HCT116 (cell line): ENCODE data around the gene UACA. TPM values are rescaled to one million over a fixed set of nuclear protein-coding genes. Genes with fewer than 3 reads are reported as not detected.

Experiments used
- ATAC-seq: fragments of 200-7000 bp; cut with Tn5 transposase; 2 replicates; pipeline ENCODE4 v1.9.1; 2020; ENCODE audit warnings: mild to moderate bottlenecking, moderate library complexity
- BruUV-seq: library from RNA; stranded (reverse); fragments of 400-500 nt; replicated peaks from 2 replicates; lab custom pipeline; 2021; lab: Mats Ljungman, UMichigan
- CTCF ChIA-PET: fragments of 300-600 bp; sonication (Branson Sonifier 250); formaldehyde crosslinking; loops from one replicate; lab custom pipeline; 2021; ENCODE audit warnings: antibody characterized with exemption; lab: Charles Lee
- POLR2A ChIA-PET: fragments of 300-600, 350-600 bp; sonication (Branson Sonifier 250); formaldehyde crosslinking; loops from one replicate; lab custom pipeline; 2021; ENCODE audit warnings: antibody characterized with exemption; lab: Charles Lee
- RAD21 ChIA-PET, 2 experiments: fragments of 300-600 bp; sonication (Branson Sonifier 250); formaldehyde crosslinking; loops; one replicate each; lab custom pipeline; 2023; ENCODE audit warnings: low total read pairs in 2 of 2; ENCODE audit not compliant: uncharacterized antibody in 2 of 2, unreplicated experiment in 2 of 2, low non-redundant PET in 1 of 2; lab: Charles Lee
- DNase-seq: peaks from one replicate; pipeline ENCODE4 v3.0.0-alpha.2; 2010; ENCODE audit warnings: low read depth, low spot score
- H2AFZ ChIP-seq: fragments of 200-600 bp; shearing (Covaris generic), sonication (generic); 2 replicates; pipeline ENCODE4 v1.6.1; 2017; ENCODE audit warnings: low read depth, mixed run types, mixed read lengths, antibody characterized with exemption, low read length; ENCODE audit not compliant: poor library complexity, severe bottlenecking
- H3K27ac ChIP-seq: 2 replicates; pipeline ENCODE4 v1.5.1; 2012; ENCODE audit warnings: low read depth, low read length
- H3K27me3 ChIP-seq: fragments of 200-600 bp; sonication (generic); 2 replicates; pipeline ENCODE4 v1.6.1; 2016; ENCODE audit warnings: mixed run types, low read length, mixed read lengths; ENCODE audit not compliant: insufficient read depth
- H3K36me3 ChIP-seq, 2 experiments: fragments of 200-500 bp in 1 of 2; fragments of 200-600 bp in 1 of 2; sonication (Bioruptor generic) in 1 of 2; sonication (generic) in 1 of 2; 2 replicates each; pipeline versions ENCODE4 v1.5.1 to v1.6.1; 2014 to 2016; ENCODE audit warnings: low read length in 2 of 2, inconsistent platforms in 1 of 2, mixed read lengths in 1 of 2, mixed run types in 1 of 2; ENCODE audit not compliant: insufficient read depth in 2 of 2, control insufficient read depth in 1 of 2
- H3K4me1 ChIP-seq, 2 experiments: fragments of 200-600 bp in 1 of 2; sonication (generic) in 1 of 2; 2 replicates each; pipeline versions ENCODE4 v1.5.1 to v1.6.1; 2012 to 2017; ENCODE audit warnings: low read length in 2 of 2, inconsistent platforms in 1 of 2, mild to moderate bottlenecking in 1 of 2, mixed read lengths in 1 of 2, mixed run types in 1 of 2, moderate library complexity in 1 of 2; ENCODE audit not compliant: insufficient read depth in 2 of 2, control insufficient read depth in 1 of 2
- H3K4me2 ChIP-seq: fragments of 200-600 bp; sonication (generic); 2 replicates; pipeline ENCODE4 v1.6.1; 2017; ENCODE audit warnings: mixed run types, low read length, mixed read lengths
- H3K4me3 ChIP-seq, 2 experiments: fragments of 200-600 bp in 1 of 2; sonication (generic) in 1 of 2; replicated peaks in 1 of 2; 2 replicates each; pipeline ENCODE4 v1.5.1; 2011 to 2016; ENCODE audit warnings: low read length in 2 of 2, control low read depth in 1 of 2, low read depth in 1 of 2, mild to moderate bottlenecking in 1 of 2, mixed read lengths in 1 of 2, mixed run types in 1 of 2
- H3K79me2 ChIP-seq: fragments of 200-600 bp; sonication (generic); 2 replicates; pipeline ENCODE4 v1.6.1; 2017; ENCODE audit warnings: mild to moderate bottlenecking, mixed run types, low read length, moderate library complexity, mixed read lengths; ENCODE audit not compliant: insufficient read depth
- H3K9ac ChIP-seq: fragments of 200-600 bp; sonication (generic); 2 replicates; pipeline ENCODE4 v1.6.1; 2016; ENCODE audit warnings: low read length, mixed read lengths
- H3K9me2 ChIP-seq: fragments of 200-600 bp; sonication (generic), shearing (Covaris generic); 2 replicates; pipeline ENCODE4 v1.6.1; 2017; ENCODE audit warnings: mixed run types, mild to moderate bottlenecking, moderate library complexity; ENCODE audit not compliant: insufficient read depth
- H3K9me3 ChIP-seq, 2 experiments: fragments of 200-500 bp in 1 of 2; fragments of 200-600 bp in 1 of 2; sonication (Bioruptor generic) in 1 of 2; sonication (generic) in 1 of 2; 2 replicates each; pipeline ENCODE4 v1.6.1; 2014 to 2017; ENCODE audit warnings: low read length in 2 of 2, mixed read lengths in 2 of 2, inconsistent platforms in 1 of 2, low read depth in 1 of 2, mild to moderate bottlenecking in 1 of 2, mixed run types in 1 of 2, moderate library complexity in 1 of 2; ENCODE audit not compliant: control insufficient read depth in 1 of 2, insufficient read depth in 1 of 2
- H4K20me1 ChIP-seq: fragments of 200-600 bp; sonication (generic), shearing (Covaris generic); 2 replicates; pipeline ENCODE4 v1.6.1; 2017; ENCODE audit warnings: mixed run types, mild to moderate bottlenecking, moderate library complexity; ENCODE audit not compliant: insufficient read depth
- ATF3 ChIP-seq: IDR thresholded peaks from 2 replicates; pipeline ENCODE4 v1.6.1; 2012
- CEBPB ChIP-seq: IDR thresholded peaks from 2 replicates; pipeline ENCODE4 v1.6.1; 2012; ENCODE audit warnings: low read depth
- EGR1 ChIP-seq: IDR thresholded peaks from 2 replicates; pipeline ENCODE4 v1.6.1; 2012; ENCODE audit warnings: low read depth
- ELF1 ChIP-seq: IDR thresholded peaks from 2 replicates; pipeline ENCODE4 v1.6.1; 2012; ENCODE audit warnings: low read depth, borderline replicate concordance
- EZH2phosphoT487 ChIP-seq: fragments of 200-600 bp; IDR thresholded peaks from 2 replicates; pipeline ENCODE4 v1.6.1; 2018; ENCODE audit warnings: antibody characterized with exemption, borderline replicate concordance
- FOSL1 ChIP-seq: IDR thresholded peaks from 2 replicates; pipeline ENCODE4 v1.6.1; 2012; ENCODE audit warnings: low read depth
- RAD21 ChIP-seq: IDR thresholded peaks from 2 replicates; pipeline ENCODE4 v1.6.1; 2012; ENCODE audit warnings: low read depth, mild to moderate bottlenecking
- SIN3A ChIP-seq: IDR thresholded peaks from 2 replicates; pipeline ENCODE4 v1.6.1; 2012; ENCODE audit warnings: low read depth
- ZNF274 ChIP-seq: fragments of 200-500 bp; sonication (Bioruptor generic); IDR thresholded peaks from 2 replicates; pipeline ENCODE4 v1.6.1; 2014; ENCODE audit warnings: mild to moderate bottlenecking, low read depth, low read length, inconsistent platforms
- intact Hi-C: fragments of 100-400 bp; cut with micrococcal nuclease; formaldehyde crosslinking; loops from 2 replicates; pipeline ENCODE4 v1.10.0; 2022
- total RNA-seq: library from RNA; stranded (reverse); gene quantifications from one replicate; pipeline ENCODE4 v1.2.1, GENCODE V29; 2021; ENCODE audit not compliant: unreplicated experiment
- TF ChIP-seq, protein P1 (sequence below): IDR thresholded peaks from 2 replicates; pipeline ENCODE4 v1.6.1; 2012
- TF ChIP-seq, protein P2 (sequence below): IDR thresholded peaks from 2 replicates; pipeline ENCODE4 v1.6.1; 2012; ENCODE audit warnings: low read depth
- TF ChIP-seq, protein P3 (sequence below): IDR thresholded peaks from 2 replicates; pipeline ENCODE4 v1.6.1; 2011; ENCODE audit warnings: mild to moderate bottlenecking, low read length, moderate library complexity; ENCODE audit not compliant: insufficient replicate concordance; ENCODE audit errors: extremely low read depth

The UACA gene
- total RNA-seq, 1 experiment from 2014 or later: 47.4 TPM

DNA sequence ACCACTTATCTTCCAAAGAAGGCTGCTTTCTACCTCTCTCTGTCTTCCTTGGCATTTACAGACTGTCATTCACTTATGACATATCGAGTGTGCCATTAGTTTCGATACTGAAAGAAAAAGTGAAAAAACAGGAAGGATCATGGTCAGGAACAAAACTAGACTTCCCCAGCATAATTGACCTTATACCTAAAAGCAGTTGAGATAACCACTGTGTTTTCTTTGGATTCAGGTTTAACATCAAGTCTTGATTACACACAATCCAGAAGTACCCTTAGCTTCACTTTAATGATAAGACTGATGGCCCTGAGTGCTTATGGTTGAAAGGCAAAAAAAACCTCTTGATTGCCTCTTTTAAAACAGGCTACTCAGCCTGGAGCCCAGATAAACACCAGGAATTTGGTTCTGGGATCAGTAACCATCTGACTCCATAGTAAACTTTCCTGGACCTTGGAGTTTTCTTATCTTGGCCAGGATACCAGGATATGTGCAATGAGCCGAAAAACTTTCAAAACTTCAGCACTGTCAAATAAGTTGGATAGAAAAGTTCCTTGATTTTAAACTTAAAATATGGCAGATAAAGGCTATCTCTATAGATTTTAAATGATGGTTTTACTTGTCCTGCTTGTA, 5.0 kb upstream of the UACA start:
- no peaks in the 10 kb centered on the region for H3K27me3 ChIP-seq
- intact Hi-C loops: no loop called here
- BruUV-seq: no TSS peak
- no peaks in the 10 kb centered on the region for H3K9me3 ChIP-seq
- H3K27ac ChIP-seq: no peak overlapping the region
- H3K4me3 ChIP-seq: no peak overlapping the region
- POLR2A ChIA-PET: no interaction called here
- RAD21 ChIA-PET: no interaction called here
- no peaks in the 10 kb centered on the region for H3K36me3 ChIP-seq
- H3K4me2 ChIP-seq: no peak overlapping the region
- H2AFZ ChIP-seq: peak overlapping the region; percentile 33
- DNase-seq (no peak), ATAC-seq (no peak)
- no peaks in the 10 kb centered on the region for H3K9me2 ChIP-seq
- no peak overlapping the region for H3K9ac ChIP-seq
- H3K79me2 ChIP-seq: no peaks in the 10 kb centered on the region
- CTCF ChIA-PET: no interaction called here
- H4K20me1 ChIP-seq: no peaks in the 10 kb centered on the region
- H3K4me1 ChIP-seq: peaks cover 8 to 11% of the 10 kb centered on the region in 2 experiments
- TF ChIP-seq RAD21 (no peak), ELF1 (no peak), ZNF274 (no peak), EGR1 (no peak), SIN3A (no peak), FOSL1 (no peak)

- H3K4me1 ChIP-seq: peaks cover 8 to 11% of the 10 kb centered on the region in 2 experiments
- TF ChIP-seq EZH2phosphoT487 (no peak), EGR1 (no peak), CEBPB (no peak), SIN3A (no peak), RAD21 (no peak), ZNF274 (no peak), ELF1 (no peak), ATF3 (no peak)
- TF ChIP-seq, protein P1, sequence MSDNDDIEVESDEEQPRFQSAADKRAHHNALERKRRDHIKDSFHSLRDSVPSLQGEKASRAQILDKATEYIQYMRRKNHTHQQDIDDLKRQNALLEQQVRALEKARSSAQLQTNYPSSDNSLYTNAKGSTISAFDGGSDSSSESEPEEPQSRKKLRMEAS: no peak
- TF ChIP-seq, protein P2, sequence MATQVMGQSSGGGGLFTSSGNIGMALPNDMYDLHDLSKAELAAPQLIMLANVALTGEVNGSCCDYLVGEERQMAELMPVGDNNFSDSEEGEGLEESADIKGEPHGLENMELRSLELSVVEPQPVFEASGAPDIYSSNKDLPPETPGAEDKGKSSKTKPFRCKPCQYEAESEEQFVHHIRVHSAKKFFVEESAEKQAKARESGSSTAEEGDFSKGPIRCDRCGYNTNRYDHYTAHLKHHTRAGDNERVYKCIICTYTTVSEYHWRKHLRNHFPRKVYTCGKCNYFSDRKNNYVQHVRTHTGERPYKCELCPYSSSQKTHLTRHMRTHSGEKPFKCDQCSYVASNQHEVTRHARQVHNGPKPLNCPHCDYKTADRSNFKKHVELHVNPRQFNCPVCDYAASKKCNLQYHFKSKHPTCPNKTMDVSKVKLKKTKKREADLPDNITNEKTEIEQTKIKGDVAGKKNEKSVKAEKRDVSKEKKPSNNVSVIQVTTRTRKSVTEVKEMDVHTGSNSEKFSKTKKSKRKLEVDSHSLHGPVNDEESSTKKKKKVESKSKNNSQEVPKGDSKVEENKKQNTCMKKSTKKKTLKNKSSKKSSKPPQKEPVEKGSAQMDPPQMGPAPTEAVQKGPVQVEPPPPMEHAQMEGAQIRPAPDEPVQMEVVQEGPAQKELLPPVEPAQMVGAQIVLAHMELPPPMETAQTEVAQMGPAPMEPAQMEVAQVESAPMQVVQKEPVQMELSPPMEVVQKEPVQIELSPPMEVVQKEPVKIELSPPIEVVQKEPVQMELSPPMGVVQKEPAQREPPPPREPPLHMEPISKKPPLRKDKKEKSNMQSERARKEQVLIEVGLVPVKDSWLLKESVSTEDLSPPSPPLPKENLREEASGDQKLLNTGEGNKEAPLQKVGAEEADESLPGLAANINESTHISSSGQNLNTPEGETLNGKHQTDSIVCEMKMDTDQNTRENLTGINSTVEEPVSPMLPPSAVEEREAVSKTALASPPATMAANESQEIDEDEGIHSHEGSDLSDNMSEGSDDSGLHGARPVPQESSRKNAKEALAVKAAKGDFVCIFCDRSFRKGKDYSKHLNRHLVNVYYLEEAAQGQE: no peak
- TF ChIP-seq, protein P3, sequence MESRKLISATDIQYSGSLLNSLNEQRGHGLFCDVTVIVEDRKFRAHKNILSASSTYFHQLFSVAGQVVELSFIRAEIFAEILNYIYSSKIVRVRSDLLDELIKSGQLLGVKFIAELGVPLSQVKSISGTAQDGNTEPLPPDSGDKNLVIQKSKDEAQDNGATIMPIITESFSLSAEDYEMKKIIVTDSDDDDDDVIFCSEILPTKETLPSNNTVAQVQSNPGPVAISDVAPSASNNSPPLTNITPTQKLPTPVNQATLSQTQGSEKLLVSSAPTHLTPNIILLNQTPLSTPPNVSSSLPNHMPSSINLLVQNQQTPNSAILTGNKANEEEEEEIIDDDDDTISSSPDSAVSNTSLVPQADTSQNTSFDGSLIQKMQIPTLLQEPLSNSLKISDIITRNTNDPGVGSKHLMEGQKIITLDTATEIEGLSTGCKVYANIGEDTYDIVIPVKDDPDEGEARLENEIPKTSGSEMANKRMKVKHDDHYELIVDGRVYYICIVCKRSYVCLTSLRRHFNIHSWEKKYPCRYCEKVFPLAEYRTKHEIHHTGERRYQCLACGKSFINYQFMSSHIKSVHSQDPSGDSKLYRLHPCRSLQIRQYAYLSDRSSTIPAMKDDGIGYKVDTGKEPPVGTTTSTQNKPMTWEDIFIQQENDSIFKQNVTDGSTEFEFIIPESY: no peak
These were observed 4.3 kb upstream of the UACA start for GRCh38 chr15:70767667-70768066.

More at GRCh38 chr15:70767667-70768066, 4.3 kb upstream of the UACA start:
- Histone ChIP-seq H3K36me3 (no peaks in the 10 kb centered on the region), H4K20me1 (no peaks in the 10 kb centered on the region), H3K9me3 (no peaks in the 10 kb centered on the region), H3K27me3 (no peaks in the 10 kb centered on the region), H3K4me3 (no peak overlapping the region), H3K27ac (no peak overlapping the region), H3K9ac (no peak overlapping the region), H3K79me2 (peaks cover 3% of the 10 kb centered on the region; the same call in 1 of the 2 replicates), H3K9me2 (no peaks in the 10 kb centered on the region), H3K4me2 (no peak overlapping the region), H2AFZ (peak overlapping the region; percentile 33)
- DNase-seq (no peak), ATAC-seq (no peak)
- POLR2A ChIA-PET: no interaction called here
- CTCF ChIA-PET: no interaction called here
- BruUV-seq: no TSS peak
- RAD21 ChIA-PET: no interaction called here
- intact Hi-C loops: no loop called here
